Smooth muscle cell (in vitro differentiated cells): ENCODE results near the gene C22orf39. TPM values are rescaled to one million over a fixed set of nuclear protein-coding genes. Genes with fewer than 3 reads are reported as not detected.

Source experiments
- DNase-seq: peaks from one replicate; lab custom pipeline; 2025; ENCODE audit not compliant: unreplicated experiment; lab: John Stamatoyannopoulos, UW
- H2AFZ ChIP-seq: fragments of 200-600 bp; sonication (generic); 2 replicates; pipeline ENCODE4 v1.6.0; 2016; ENCODE audit warnings: antibody characterized with exemption, low read depth, mild to moderate bottlenecking
- H3F3A ChIP-seq: fragments of 200-600 bp; sonication (generic); 2 replicates; pipeline ENCODE4 v1.6.0; 2017; ENCODE audit warnings: antibody characterized with exemption, low read depth
- H3K27ac ChIP-seq: fragments of 200-600 bp; sonication (generic); 2 replicates; pipeline ENCODE4 v1.5.1; 2016; ENCODE audit warnings: low read depth, mild to moderate bottlenecking
- H3K27me3 ChIP-seq: fragments of 200-600 bp; sonication (generic); 2 replicates; pipeline ENCODE4 v1.6.1; 2016; ENCODE audit warnings: low read depth, mild to moderate bottlenecking
- H3K36me3 ChIP-seq: fragments of 200-600 bp; sonication (generic); 2 replicates; pipeline ENCODE4 v1.5.1; 2016; ENCODE audit warnings: low read depth
- H3K4me1 ChIP-seq: fragments of 200-600 bp; sonication (generic); 2 replicates; pipeline ENCODE4 v1.5.1; 2016; ENCODE audit warnings: low read depth
- H3K4me2 ChIP-seq: fragments of 200-600 bp; sonication (generic); 2 replicates; pipeline ENCODE4 v1.6.0; 2016; ENCODE audit warnings: mild to moderate bottlenecking
- H3K4me3 ChIP-seq: fragments of 200-600 bp; sonication (generic); 2 replicates; pipeline ENCODE4 v1.5.1; 2016; ENCODE audit warnings: mild to moderate bottlenecking
- H3K79me2 ChIP-seq: fragments of 200-600 bp; sonication (generic); 2 replicates; pipeline ENCODE4 v1.6.0; 2016; ENCODE audit warnings: low read depth, mild to moderate bottlenecking
- H3K9ac ChIP-seq: fragments of 200-600 bp; sonication (generic); 2 replicates; pipeline ENCODE4 v1.6.0; 2016; ENCODE audit warnings: low read depth
- H3K9me3 ChIP-seq: fragments of 200-600 bp; sonication (generic); replicated peaks from 2 replicates; pipeline ENCODE4 v1.5.1; 2016; ENCODE audit warnings: low read depth
- H4K20me1 ChIP-seq: fragments of 200-600 bp; sonication (generic); 2 replicates; pipeline ENCODE4 v1.6.0; 2016; ENCODE audit warnings: low read depth
- WGBS: methylation state at CpG from one replicate; pipeline ENCODE4 v1.1.7; 2016; ENCODE audit warnings: low lambda C conversion rate; 5-methylcytosine and 5-hydroxymethylcytosine counted together
- polyA plus RNA-seq: library from polyadenylated mRNA; unstranded; fragments of >200 nt; fragmentation: Nextera tagmentation; extraction: Ambion mirVana; gene quantifications from 2 replicates; pipeline ENCODE4 v1.2.1, GENCODE V29; 2016
- total RNA-seq: library from RNA; depleted of rRNA; stranded (reverse); fragments of >200 nt; gene quantifications from 2 replicates; pipeline ENCODE4 v1.2.3, GENCODE V29; 2014
- TF ChIP-seq, protein P1 (sequence below): fragments of 200-600 bp; sonication (generic); IDR thresholded peaks from 2 replicates; pipeline ENCODE4 v1.5.1; 2017; ENCODE audit warnings: borderline replicate concordance, mild to moderate bottlenecking, antibody characterized with exemption; ENCODE audit not compliant: insufficient read depth, poor library complexity, severe bottlenecking

Gene C22orf39
- total and polyA plus RNA-seq, 2 experiments from 2014 or later = 16.5 to 29.5 TPM

DNA sequence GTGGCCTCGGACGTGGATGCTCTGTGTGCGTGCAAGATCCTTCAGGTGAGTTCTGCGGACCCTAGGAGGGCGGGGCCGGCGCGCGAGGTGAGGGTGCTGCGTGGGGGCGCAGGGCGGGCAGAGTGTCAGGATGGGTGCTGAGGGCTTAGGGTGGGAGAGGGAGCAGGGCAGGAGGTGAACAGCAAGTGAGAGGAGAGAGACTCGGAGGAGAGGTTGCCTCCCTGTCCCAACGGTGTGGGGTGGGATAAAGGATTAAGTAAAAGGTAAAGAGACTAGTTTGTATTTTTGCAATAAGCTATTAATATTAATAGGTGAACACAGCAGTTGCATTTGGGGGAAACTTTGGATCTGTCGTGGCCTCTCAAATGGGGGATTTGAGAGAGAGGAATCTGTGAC, 32.7 kb upstream of the C22orf39 start:
- peak overlapping the region; percentile 50 for H3K9ac ChIP-seq
- H3K4me2 ChIP-seq = peak overlapping the region; percentile 87
- no peaks in the 10 kb centered on the region for H3K9me3 ChIP-seq
- no peaks in the 10 kb centered on the region for H3K36me3 ChIP-seq
- WGBS = 4% methylated on average over 3 of the region's 15 CpGs
- peak overlapping the region; percentile 91 for H3K4me3 ChIP-seq
- TF ChIP-seq, protein P1, sequence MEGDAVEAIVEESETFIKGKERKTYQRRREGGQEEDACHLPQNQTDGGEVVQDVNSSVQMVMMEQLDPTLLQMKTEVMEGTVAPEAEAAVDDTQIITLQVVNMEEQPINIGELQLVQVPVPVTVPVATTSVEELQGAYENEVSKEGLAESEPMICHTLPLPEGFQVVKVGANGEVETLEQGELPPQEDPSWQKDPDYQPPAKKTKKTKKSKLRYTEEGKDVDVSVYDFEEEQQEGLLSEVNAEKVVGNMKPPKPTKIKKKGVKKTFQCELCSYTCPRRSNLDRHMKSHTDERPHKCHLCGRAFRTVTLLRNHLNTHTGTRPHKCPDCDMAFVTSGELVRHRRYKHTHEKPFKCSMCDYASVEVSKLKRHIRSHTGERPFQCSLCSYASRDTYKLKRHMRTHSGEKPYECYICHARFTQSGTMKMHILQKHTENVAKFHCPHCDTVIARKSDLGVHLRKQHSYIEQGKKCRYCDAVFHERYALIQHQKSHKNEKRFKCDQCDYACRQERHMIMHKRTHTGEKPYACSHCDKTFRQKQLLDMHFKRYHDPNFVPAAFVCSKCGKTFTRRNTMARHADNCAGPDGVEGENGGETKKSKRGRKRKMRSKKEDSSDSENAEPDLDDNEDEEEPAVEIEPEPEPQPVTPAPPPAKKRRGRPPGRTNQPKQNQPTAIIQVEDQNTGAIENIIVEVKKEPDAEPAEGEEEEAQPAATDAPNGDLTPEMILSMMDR = no peak
- no peaks in the 10 kb centered on the region for H3F3A ChIP-seq
- H2AFZ ChIP-seq = peak overlapping the region; percentile 97
- peaks cover 18% of the 10 kb centered on the region for H3K4me1 ChIP-seq
- H3K27me3 ChIP-seq = no peaks in the 10 kb centered on the region
- peaks cover 33% of the 10 kb centered on the region for H4K20me1 ChIP-seq
- no peak overlapping the region for H3K27ac ChIP-seq
- peaks cover 43% of the 10 kb centered on the region for H3K79me2 ChIP-seq
- no peak for DNase-seq

DNA sequence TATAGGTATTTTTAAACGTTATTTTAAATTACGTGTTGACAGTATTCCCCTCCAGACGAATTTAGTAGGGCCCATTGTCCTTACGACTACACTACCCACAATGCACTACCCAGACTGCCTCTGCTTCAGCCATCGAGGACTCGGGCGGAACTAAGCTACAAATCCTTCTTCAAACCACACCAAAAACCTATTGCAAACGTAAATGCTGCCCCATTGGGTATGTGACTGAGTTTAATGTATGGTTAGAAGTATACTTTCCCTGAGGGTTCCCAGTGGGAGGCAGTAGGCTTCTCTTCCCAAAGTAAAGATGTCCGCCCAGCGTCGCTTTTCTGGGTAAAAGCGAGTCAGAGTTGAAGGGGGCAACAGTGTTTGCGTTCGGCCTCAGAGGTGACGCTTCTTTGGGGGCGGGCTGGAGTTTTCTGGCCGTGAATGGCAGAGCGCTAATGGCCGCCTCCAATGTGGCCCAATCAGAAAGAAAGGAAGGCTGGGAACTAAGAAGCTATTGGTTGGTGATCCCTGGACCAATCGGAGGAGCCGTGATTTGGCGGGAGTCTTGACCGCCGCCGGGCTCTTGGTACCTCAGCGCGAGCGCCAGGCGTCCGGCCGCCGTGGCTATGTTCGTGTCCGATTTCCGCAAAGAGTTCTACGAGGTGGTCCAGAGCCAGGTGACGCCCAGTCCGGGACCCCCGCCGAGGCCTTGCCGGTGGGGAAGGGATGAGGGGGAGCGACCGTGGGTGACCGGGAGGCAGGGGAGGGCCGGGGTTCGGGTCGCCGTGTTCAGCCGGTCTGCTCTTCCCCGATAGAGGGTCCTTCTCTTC, 32.1 kb upstream of the C22orf39 start, which contains the start of gene CDC45:
TSS of gene CDC45 (plus strand) at position 566 of the 818 bp plus-strand sequence. CDS start at position 615, 49 bp downstream.
- Histone ChIP-seq H3F3A (no peaks in the 10 kb centered on the region), H3K4me2 (peak within 1 kb of the TSS; percentile 87), H3K36me3 (no peaks in the 10 kb centered on the region), H3K27ac (peak within 1 kb of the TSS; percentile 100), H3K9ac (peak within 1 kb of the TSS; percentile 100), H3K27me3 (no peaks in the 10 kb centered on the region), H3K4me3 (peak within 1 kb of the TSS; percentile 91), H3K9me3 (no peaks in the 10 kb centered on the region), H3K4me1 (peaks cover 18% of the 10 kb centered on the region), H2AFZ (peak within 1 kb of the TSS; percentile 97), H4K20me1 (peaks cover 35% of the 10 kb centered on the region), H3K79me2 (peaks cover 47% of the 10 kb centered on the region)
- under 1% methylated on average over 41 of the region's 50 CpGs for WGBS
- peak; percentile 75 for DNase-seq
- TF ChIP-seq, protein P1 = no peak

DNA sequence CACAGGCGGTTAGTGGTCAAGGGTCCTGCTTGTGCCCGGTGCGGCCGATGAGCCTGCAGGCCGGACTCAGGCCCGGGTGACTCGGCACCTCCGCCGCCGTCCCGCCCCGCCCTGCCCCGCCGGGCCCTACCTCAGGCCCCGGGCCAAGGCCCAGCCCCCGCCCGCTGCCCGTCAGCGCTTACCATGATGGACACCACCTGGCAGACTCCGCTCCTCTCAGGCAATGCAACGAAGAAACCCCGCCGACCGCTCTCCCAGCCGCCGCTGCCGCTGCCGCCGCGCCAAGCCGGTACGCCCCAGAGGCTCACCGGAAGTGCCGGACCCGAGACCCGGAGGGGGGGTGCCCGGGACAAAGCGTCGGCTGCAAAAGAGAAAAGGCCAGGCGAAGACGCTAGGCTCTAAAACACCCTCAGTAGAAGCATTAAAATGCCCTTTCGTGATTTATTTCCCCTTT, 31.4 kb upstream of the C22orf39 start, which contains the start of gene UFD1:
TSS of gene UFD1 (minus strand) at position 293 of the 454 bp plus-strand sequence. CDS start at position 185, 108 bp downstream.
- Histone ChIP-seq H3K9ac (peak within 1 kb of the TSS; percentile 100), H3K36me3 (no peaks in the 10 kb centered on the region), H3K27ac (peak within 1 kb of the TSS; percentile 100), H3K4me2 (peak within 1 kb of the TSS; percentile 87), H2AFZ (peak within 1 kb of the TSS; percentile 97), H3K4me1 (peaks cover 18% of the 10 kb centered on the region), H3K27me3 (no peaks in the 10 kb centered on the region), H4K20me1 (peaks cover 37% of the 10 kb centered on the region), H3K9me3 (no peaks in the 10 kb centered on the region), H3K79me2 (peaks cover 49% of the 10 kb centered on the region), H3K4me3 (peak within 1 kb of the TSS; percentile 91), H3F3A (no peaks in the 10 kb centered on the region)
- WGBS = under 1% methylated on average over 29 of the region's 42 CpGs
- peak; percentile 54 for DNase-seq
- TF ChIP-seq, protein P1 = no peak
